ENCODE results near the gene ALPI. TPM values are rescaled to one million over a fixed set of nuclear protein-coding genes. Genes with fewer than 3 reads are reported as not detected.

ALPI gene
- total RNA-seq, 2 experiments from 2014 or later, result not detected

- peaks cover 3% of the 10 kb centered on the region for H3K4me1 Mint-ChIP-seq (ENCODE audit: low read depth)
- no peak overlapping the region for H3K4me3 Mint-ChIP-seq
- intact Hi-C loops (cut with micrococcal nuclease), result no loop called here
- H3K27me3 Mint-ChIP-seq (ENCODE audit: low read depth), result peaks cover 14% of the 10 kb centered on the region
- CTCF ChIA-PET, result no interaction called here
- no peak overlapping the region for H3K27ac Mint-ChIP-seq
- DNase-seq, result peak; percentile 2
- H3K9me3 Mint-ChIP-seq, result no peaks in the 10 kb centered on the region
- no peaks in the 10 kb centered on the region for H3K36me3 Mint-ChIP-seq (ENCODE audit: low read depth)
Observed at GRCh38 chr2:232480201-232481190, 24.5 kb downstream of the ALPI start.

DNA sequence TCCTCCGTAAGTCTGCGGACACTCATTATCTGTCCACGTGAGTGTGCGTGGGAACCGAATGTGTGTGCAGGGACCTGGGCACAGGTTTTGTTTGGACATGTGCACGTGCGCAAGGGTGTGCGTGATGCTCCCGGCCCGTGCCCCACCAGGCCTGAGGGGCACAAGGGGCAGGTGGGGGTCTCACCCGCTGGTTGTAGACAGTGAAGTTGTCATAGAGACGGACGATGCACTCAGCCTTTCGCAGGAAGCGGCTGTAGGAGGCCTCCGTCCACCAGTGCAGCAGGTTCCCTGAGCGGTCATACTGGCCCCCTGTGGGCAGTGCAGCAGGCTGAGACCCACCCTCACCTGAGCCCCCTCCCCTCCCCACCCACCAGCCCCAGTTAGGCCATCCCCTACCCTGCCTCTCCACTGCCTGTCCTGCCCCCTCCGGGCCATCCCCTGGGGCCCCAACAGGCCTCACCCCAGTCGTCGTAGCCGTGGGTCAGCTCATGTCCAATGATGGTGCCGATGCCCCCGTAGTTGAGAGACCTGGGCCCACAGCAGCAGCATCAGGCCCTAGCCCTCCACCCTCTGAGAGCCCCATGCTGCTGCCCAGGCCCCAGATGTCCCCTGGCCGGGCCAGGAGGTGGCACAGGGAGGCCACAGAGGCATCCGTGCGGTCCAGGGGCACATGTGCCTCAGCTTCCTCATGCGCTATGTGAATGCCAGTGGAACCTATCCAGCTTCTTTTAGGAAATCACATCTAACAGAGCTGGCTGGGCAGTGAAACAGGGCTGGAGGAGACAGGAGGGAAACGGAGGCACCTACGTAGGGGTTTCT, 25.6 kb downstream of the ALPI start:
- peaks cover 12% of the 10 kb centered on the region for H3K27me3 Mint-ChIP-seq (ENCODE audit: low read depth)
- H3K36me3 Mint-ChIP-seq (ENCODE audit: low read depth), result no peaks in the 10 kb centered on the region
- CTCF ChIA-PET, result no interaction called here
- H3K9me3 Mint-ChIP-seq, result no peaks in the 10 kb centered on the region
- H3K4me1 Mint-ChIP-seq (ENCODE audit: low read depth), result peaks cover 3% of the 10 kb centered on the region
- H3K27ac Mint-ChIP-seq, result no peak overlapping the region
- H3K4me3 Mint-ChIP-seq, result no peak overlapping the region
- DNase-seq, result peak; percentile 1
- intact Hi-C loops (cut with micrococcal nuclease), result no loop called here

- H3K4me1 Mint-ChIP-seq (ENCODE audit: low read depth), result peaks cover 3% of the 10 kb centered on the region
- peaks cover 18% of the 10 kb centered on the region for H3K27me3 Mint-ChIP-seq (ENCODE audit: low read depth)
- no peaks in the 10 kb centered on the region for H3K9me3 Mint-ChIP-seq
- peak; percentile 4 for DNase-seq
- intact Hi-C loops (cut with micrococcal nuclease), result no loop called here
- CTCF ChIA-PET, result no interaction called here
- H3K27ac Mint-ChIP-seq, result no peak overlapping the region
- H3K4me3 Mint-ChIP-seq, result no peak overlapping the region
- H3K36me3 Mint-ChIP-seq (ENCODE audit: low read depth), result no peaks in the 10 kb centered on the region
Observed at GRCh38 chr2:232482301-232483238, 26.6 kb downstream of the ALPI start.

DNA sequence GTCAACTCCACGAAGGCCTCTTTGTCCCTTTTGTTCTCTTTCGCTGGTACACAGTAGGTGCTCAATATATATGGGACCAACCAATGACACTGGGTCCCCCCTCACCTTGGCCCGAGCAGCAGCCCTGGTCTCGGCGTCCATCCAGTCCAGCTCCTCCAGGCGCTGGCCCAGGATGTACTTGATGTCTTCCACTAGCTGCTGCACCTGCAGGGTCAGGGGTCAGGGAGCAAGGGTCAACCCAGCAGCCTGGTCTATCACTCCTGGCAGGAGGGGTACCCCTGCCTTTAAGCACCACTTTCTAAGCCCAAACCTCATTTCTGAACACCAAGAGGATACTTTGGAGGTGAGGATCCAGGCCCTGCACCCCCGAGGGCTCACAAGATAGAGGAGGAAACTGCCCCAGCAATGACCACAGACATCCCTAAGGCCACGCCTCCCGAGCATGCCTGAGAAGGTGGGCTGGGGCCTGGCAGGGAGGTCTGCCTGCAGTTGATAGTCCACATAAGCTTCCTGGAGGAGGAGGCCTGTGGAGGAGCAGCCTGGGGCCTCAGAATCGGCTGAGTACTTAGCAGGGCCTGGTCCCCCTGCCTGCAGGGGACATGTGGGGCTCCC, 27.5 kb downstream of the ALPI start:
- CTCF ChIA-PET, result no interaction called here
- intact Hi-C loops (cut with micrococcal nuclease), result no loop called here
- Mint-ChIP-seq H3K9me3 (no peaks in the 10 kb centered on the region), H3K36me3 (ENCODE audit: low read depth) (no peaks in the 10 kb centered on the region), H3K27ac (no peak overlapping the region), H3K4me1 (ENCODE audit: low read depth) (peaks cover 3% of the 10 kb centered on the region), H3K4me3 (no peak overlapping the region), H3K27me3 (ENCODE audit: low read depth) (peaks cover 23% of the 10 kb centered on the region)
- peak; percentile 2 for DNase-seq

DNA sequence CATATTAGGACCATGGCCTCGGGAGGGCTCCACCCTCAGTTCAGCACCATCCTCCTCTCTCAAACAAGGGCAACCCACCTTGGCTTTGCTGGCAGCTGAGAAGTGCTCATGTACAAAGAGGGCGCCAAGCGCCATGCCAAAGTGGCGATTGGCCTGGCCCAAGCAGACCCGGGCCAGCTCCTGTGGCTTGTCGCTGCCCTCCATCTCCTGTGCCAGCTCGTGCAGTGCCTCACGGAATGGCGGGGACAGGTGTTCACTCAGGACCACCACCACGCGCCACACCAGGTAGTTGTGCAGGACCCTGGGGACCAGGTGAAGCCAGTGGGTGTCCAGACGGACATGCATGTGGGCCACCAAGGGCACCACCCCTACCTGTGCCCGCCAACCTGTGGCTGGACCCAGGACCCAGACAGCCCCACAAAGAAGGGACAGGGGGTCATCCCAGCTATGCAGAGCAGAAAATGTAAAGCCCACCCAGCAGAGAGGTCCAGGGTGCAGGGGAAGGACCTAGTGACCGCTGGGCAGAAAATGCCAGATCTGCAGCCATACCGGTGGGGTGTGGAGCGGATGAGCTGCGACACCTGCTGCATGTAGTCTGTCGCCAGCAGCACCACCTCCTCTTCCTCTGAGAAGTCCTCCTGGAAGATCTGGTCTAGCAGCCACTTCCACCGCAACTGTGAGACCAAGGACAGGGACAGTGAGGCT, 28.1 kb downstream of the ALPI start:
- Mint-ChIP-seq H3K4me1 (ENCODE audit: low read depth) (peaks cover 3% of the 10 kb centered on the region), H3K36me3 (ENCODE audit: low read depth) (no peaks in the 10 kb centered on the region), H3K9me3 (no peaks in the 10 kb centered on the region), H3K4me3 (no peak overlapping the region), H3K27ac (no peak overlapping the region), H3K27me3 (ENCODE audit: low read depth) (peaks cover 28% of the 10 kb centered on the region)
- intact Hi-C loops (cut with micrococcal nuclease), result no loop called here
- peak; percentile 3 for DNase-seq
- CTCF ChIA-PET, result interaction anchor here (1.1 kb wide), 1 partner anchor 577 kb away, joined by 3 read pairs; no protein-coding TSS in a partner anchor

GRCh38 chr2:232484628-232485347, 28.8 kb downstream of the ALPI start:
- Mint-ChIP-seq H3K4me1 (ENCODE audit: low read depth) (peaks cover 3% of the 10 kb centered on the region), H3K4me3 (peak overlapping the region; percentile 3), H3K27ac (no peak overlapping the region), H3K9me3 (no peaks in the 10 kb centered on the region), H3K36me3 (ENCODE audit: low read depth) (no peaks in the 10 kb centered on the region), H3K27me3 (ENCODE audit: low read depth) (peaks cover 31% of the 10 kb centered on the region)
- DNase-seq, result peak; percentile 2
- CTCF ChIA-PET, result interaction anchor here (1.1 kb wide), 1 partner anchor 578 kb away, joined by 3 read pairs; no protein-coding TSS in a partner anchor
- intact Hi-C loops (cut with micrococcal nuclease), result no loop called here

DNA sequence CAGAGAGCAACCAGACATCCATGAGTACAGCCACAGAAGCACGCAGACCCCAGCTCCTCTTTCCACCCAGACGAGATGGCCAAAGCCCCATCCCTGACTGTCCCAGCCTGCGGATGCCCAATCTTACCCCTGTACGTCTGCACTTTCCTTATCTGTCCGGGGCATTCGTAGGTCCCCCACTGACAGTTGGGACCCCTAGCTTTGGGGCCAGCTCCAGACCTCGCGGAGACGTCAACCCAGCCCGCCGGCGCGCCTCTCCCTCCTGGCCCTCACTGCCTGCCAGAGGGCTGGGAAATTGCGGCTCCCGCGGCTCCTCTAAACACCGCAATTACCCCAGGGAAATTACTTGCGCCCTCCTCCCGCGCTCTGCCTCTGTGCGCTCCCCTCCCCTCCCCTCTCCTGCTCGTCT, 29.4 kb downstream of the ALPI start:
- no peaks in the 10 kb centered on the region for H3K9me3 Mint-ChIP-seq
- no peaks in the 10 kb centered on the region for H3K36me3 Mint-ChIP-seq (ENCODE audit: low read depth)
- H3K27me3 Mint-ChIP-seq (ENCODE audit: low read depth), result peaks cover 34% of the 10 kb centered on the region
- H3K4me3 Mint-ChIP-seq, result peak overlapping the region; percentile 3
- H3K27ac Mint-ChIP-seq, result no peak overlapping the region
- CTCF ChIA-PET, result interaction anchor here (1.1 kb wide), 1 partner anchor 578 kb away, joined by 3 read pairs; no protein-coding TSS in a partner anchor
- intact Hi-C loops (cut with micrococcal nuclease), result no loop called here
- DNase-seq, result peak; percentile 3
- H3K4me1 Mint-ChIP-seq (ENCODE audit: low read depth), result peaks cover 3% of the 10 kb centered on the region

DNA sequence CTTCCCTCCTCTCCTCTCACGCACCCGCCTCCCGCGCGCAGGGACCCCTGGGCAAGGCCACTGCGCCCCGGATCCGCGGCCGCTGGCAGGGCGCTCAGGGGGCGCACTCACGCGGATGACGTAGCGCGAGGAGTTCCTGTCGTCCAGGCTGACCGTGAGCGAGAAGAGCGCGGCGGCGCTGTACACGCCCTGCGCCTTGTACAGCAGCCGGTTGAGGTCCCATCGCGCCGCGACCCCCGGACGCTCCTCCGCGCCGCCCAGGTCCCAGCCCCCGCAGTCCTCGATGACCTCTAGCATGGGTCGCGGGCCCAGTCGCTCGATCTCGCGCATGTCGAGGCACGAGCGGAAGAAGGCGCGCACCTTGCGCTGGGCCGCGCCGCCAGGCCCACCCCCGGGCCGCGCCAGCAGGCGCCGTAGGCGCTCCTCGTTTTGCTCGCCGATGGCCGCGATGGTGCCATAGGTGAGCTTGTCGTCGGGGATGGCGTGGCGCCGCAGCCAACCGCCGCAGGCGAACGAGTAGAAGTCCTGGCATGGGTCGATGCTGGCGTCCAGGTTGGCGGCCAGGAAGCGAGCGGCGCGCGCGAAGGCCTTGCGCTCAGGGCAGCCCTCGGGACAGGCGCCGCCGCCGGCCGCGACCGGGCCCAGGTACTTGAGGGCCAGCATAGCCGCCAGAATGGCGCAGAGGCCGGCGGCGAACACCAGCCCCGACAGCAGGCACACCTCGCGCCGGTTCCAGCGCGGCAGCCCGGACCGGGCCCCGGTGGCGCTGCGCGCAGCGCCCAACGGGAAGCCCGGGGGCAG, 30.0 kb downstream of the ALPI start:
- H3K9me3 Mint-ChIP-seq, result no peaks in the 10 kb centered on the region
- no peak overlapping the region for H3K4me3 Mint-ChIP-seq
- H3K27me3 Mint-ChIP-seq (ENCODE audit: low read depth), result peaks cover 34% of the 10 kb centered on the region
- DNase-seq, result no peak
- H3K36me3 Mint-ChIP-seq (ENCODE audit: low read depth), result no peaks in the 10 kb centered on the region
- CTCF ChIA-PET, result no interaction called here
- H3K27ac Mint-ChIP-seq, result no peak overlapping the region
- intact Hi-C loops (cut with micrococcal nuclease), result no loop called here
- peaks cover 3% of the 10 kb centered on the region for H3K4me1 Mint-ChIP-seq (ENCODE audit: low read depth)

DNA sequence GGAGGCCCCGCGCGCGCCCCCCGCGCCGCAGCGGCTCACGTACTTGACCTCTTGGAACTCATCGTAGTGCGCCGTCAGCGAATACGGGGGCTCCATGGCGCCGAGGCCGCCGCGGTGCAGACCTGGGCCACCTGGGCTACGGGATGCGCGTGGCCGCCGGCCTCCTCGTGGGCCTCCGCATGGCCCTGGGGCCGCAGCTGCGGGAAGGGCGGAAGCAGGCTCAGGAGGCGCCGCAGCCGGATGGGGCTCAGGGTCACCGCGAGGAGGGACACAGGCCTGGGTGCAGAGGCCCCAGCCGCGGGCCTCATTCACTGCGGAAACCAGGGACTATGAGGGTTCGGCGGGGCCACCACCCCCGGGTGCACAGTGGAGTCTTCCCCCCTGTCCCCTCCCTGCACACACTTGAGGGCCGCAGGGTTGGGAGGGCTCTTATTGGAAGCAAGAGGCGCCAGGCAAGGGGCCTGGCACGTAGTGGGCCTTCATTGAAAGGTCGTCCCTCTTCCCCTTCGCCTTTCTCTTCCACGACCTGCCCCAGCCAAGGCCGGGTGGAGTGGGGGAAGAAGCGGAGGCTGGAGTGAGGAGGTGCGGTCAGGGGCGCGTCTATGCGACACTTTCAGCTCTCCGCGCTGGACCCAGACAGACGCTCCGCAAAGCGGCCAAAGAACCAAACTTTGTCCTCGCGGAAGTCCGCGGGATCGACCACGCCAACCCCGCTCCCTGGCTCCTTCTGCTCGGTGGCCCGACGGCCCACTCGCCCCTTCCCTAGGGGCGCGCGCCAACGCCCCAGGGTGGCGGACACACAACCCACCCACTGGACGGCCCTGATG, 30.8 kb downstream of the ALPI start:
- Mint-ChIP-seq H3K36me3 (ENCODE audit: low read depth) (no peaks in the 10 kb centered on the region), H3K9me3 (no peaks in the 10 kb centered on the region), H3K4me1 (ENCODE audit: low read depth) (peaks cover 3% of the 10 kb centered on the region), H3K27ac (no peak overlapping the region), H3K4me3 (no peak overlapping the region), H3K27me3 (ENCODE audit: low read depth) (peaks cover 34% of the 10 kb centered on the region)
- CTCF ChIA-PET, result no interaction called here
- intact Hi-C loops (cut with micrococcal nuclease), result no loop called here
- no peak for DNase-seq
